Breast epithelium (tissue), 4 donors: Measurements from ENCODE around the gene ZNF580. TPM values are rescaled to one million over a fixed set of nuclear protein-coding genes. Genes with fewer than 3 reads are reported as not detected.
A peak's percentile ranks its signal among the peaks of the same experiment; 100 is the strongest.

Experiments
- DNase-seq, 2 donors: peaks; one replicate each; pipeline ENCODE4 v3.0.0-alpha.2; 2019; ENCODE audit warnings: low spot score in 2 of 2
- H3K27ac ChIP-seq, 2 donors: fragments of 200-600 bp; sonication (generic) in 1 of 2; one replicate each; pipeline ENCODE4 v1.5.1; 2016 to 2019; ENCODE audit warnings: mild to moderate bottlenecking in 1 of 2
- H3K27me3 ChIP-seq, 2 donors: fragments of 200-600 bp; sonication (generic) in 1 of 2; one replicate each; pipeline versions ENCODE4 v1.5.1 to v1.6.0; 2017 to 2019; ENCODE audit warnings: control low read depth in 1 of 2, mild to moderate bottlenecking in 1 of 2
- H3K36me3 ChIP-seq: fragments of 200-600 bp; one replicate; pipeline ENCODE4 v1.5.1; 2019
- H3K4me1 ChIP-seq, 2 donors: fragments of 200-600 bp; sonication (generic); one replicate each; pipeline ENCODE4 v1.5.1; 2016 to 2019; ENCODE audit warnings: control low read depth in 1 of 2
- H3K4me3 ChIP-seq, 3 donors: fragments of 200-600 bp; sonication (generic); 1 replicate in 2 of 3; 2 replicates in 1 of 3; pipeline ENCODE4 v1.5.1; 2016 to 2019; ENCODE audit warnings: mild to moderate bottlenecking in 3 of 3, moderate library complexity in 2 of 3
- H3K9me3 ChIP-seq, 2 donors: fragments of 200-600 bp; sonication (generic) in 1 of 2; one replicate each; pipeline ENCODE4 v1.5.1; 2016 to 2019; ENCODE audit warnings: control low read depth in 1 of 2
- POLR2A ChIP-seq: fragments of 450-650 bp; IDR thresholded peaks from one replicate; pipeline ENCODE4 v1.6.1; 2016; ENCODE audit warnings: antibody characterized with exemption, mild to moderate bottlenecking, moderate library complexity
- POLR2AphosphoS5 ChIP-seq, 3 donors: sonication (generic); formaldehyde crosslinking; IDR thresholded peaks; one replicate each; pipeline ENCODE4 v1.6.1; 2017; ENCODE audit warnings: antibody characterized with exemption in 3 of 3
- intact Hi-C: fragments of 100-400 bp; cut with DNase I; formaldehyde crosslinking; loops from one replicate; pipeline ENCODE4 v1.15.1; 2023; ENCODE audit warnings: low total_unique reads
- total RNA-seq, 3 donors: library from RNA; depleted of rRNA; stranded (reverse); fragments of >200 nt; gene quantifications; one replicate each; pipeline ENCODE4 v1.1.0, GENCODE V29; 2016
- TF ChIP-seq, protein P1 (sequence below), 3 donors: fragments of 450-650 bp; IDR thresholded peaks; one replicate each; pipeline ENCODE4 v1.5.1; 2016 to 2017; ENCODE audit warnings: antibody characterized with exemption in 3 of 3, mild to moderate bottlenecking in 3 of 3, moderate library complexity in 3 of 3

The ZNF580 gene
- total RNA-seq, 3 donors from 2014 or later = 21.0 to 24.3 (median 22.4) TPM

DNA sequence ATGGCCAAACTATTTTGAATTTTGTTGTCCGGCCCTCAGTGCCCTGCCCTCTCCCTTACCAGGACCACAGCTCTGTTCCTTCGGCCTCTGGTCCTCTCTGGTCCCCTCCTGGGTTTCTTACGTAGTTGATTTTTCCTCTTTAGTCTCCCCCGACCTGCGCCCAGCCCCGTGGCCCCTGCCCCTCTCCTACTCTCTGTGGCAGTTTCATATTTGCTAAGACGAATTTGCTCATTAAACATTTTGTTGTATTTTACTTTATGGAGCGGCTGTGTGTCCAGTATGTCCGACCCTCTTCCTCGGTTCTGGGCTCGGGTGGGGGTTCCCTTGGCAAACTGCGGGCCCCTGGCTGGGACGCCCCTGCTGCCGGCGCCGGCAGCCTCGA, 33.6 kb downstream of the ZNF580 start:
- DNase-seq = no peak
- Histone ChIP-seq H3K36me3 (peaks cover 12% of the 10 kb centered on the region), H3K27me3 (no peaks in the 10 kb centered on the region), H3K4me1 (peaks cover 0 to 26% of the 10 kb centered on the region in 2 donors), H3K9me3 (no peaks in the 10 kb centered on the region), H3K27ac (peak overlapping the region; percentile 91 to 96), H3K4me3 (peak overlapping the region; percentile 77 to 100 (median 98))
- TF ChIP-seq, protein P1, sequence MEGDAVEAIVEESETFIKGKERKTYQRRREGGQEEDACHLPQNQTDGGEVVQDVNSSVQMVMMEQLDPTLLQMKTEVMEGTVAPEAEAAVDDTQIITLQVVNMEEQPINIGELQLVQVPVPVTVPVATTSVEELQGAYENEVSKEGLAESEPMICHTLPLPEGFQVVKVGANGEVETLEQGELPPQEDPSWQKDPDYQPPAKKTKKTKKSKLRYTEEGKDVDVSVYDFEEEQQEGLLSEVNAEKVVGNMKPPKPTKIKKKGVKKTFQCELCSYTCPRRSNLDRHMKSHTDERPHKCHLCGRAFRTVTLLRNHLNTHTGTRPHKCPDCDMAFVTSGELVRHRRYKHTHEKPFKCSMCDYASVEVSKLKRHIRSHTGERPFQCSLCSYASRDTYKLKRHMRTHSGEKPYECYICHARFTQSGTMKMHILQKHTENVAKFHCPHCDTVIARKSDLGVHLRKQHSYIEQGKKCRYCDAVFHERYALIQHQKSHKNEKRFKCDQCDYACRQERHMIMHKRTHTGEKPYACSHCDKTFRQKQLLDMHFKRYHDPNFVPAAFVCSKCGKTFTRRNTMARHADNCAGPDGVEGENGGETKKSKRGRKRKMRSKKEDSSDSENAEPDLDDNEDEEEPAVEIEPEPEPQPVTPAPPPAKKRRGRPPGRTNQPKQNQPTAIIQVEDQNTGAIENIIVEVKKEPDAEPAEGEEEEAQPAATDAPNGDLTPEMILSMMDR (IDR thresholded peaks at IDR 0.05) = no peak
- TF ChIP-seq POLR2AphosphoS5 (IDR thresholded peaks at IDR 0.05) (no peak), POLR2A (no peak)
- intact Hi-C loops = no loop called here

DNA sequence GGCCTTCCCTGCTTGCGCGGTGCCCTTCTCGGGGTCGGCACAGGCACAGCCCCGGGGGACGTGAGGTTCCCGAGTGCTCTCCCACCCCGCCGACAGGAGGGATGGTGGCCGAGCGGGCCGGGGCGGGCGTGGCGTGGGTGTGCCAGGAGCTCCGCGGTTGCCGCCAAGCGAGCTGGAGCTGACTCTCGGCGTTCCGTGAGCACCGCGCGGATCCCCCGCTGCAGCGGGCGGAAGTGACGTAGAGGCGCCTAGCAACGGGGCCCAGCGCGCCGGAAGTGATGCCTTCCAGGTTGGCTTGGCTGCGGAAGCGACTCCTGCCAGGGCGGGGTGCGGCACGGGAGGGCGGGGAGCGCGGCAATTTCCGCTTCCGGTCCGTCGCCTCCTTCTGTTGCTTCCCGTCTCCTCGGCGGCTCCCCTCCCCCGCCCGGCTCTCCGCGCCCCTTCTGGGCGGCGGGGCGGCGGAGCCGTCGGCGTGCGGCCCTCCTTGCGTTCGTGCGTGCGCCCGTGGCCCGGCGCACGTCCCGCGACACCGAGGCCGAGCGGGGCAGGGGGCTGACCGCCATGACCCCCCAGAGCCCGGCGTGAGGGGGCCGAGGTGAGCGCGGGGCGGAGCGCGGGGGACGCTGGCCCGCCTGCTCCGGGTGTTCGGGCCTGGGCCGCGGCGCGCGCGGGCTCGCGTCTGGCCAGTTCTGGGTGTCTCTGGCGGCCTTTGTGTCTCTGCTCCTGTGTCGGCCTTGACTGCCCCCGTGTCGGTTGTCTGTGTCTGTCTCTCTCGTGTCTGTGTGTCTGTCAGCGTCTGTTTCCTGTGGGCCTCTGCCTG, 34.2 kb downstream of the ZNF580 start, which contains the start of gene EPN1:
EPN1 (plus strand) TSS at position 386 of the 820 bp plus-strand sequence. CDS start 3,402 bp downstream, outside the sequence.
- no peaks in the 10 kb centered on the region for H3K9me3 ChIP-seq
- DNase-seq = peak; percentile 91 to 96
- H3K4me3 ChIP-seq = peak within 1 kb of the TSS; percentile 77 to 100 (median 98)
- intact Hi-C loops = no loop called here
- TF ChIP-seq POLR2A = no peak
- TF ChIP-seq POLR2AphosphoS5 (IDR thresholded peaks at IDR 0.05) = peak; percentile 61 to 87 (median 63)
- peak within 1 kb of the TSS; percentile 91 to 96 for H3K27ac ChIP-seq
- H3K27me3 ChIP-seq = no peaks in the 10 kb centered on the region
- H3K4me1 ChIP-seq = peaks cover 0 to 26% of the 10 kb centered on the region in 2 donors
- H3K36me3 ChIP-seq = peaks cover 6% of the 10 kb centered on the region

- no peak for DNase-seq
- Histone ChIP-seq H3K27me3 (no peaks in the 10 kb centered on the region), H3K9me3 (no peaks in the 10 kb centered on the region), H3K27ac (peak overlapping the region; percentile 91 to 96), H3K4me3 (peak overlapping the region; percentile 77 to 100 (median 98)), H3K4me1 (peaks cover 0 to 26% of the 10 kb centered on the region in 2 donors), H3K36me3 (peaks cover 11% of the 10 kb centered on the region)
- intact Hi-C loops = no loop called here
- TF ChIP-seq POLR2A (no peak), POLR2AphosphoS5 (IDR thresholded peaks at IDR 0.05) (no peak)
- TF ChIP-seq, protein P1 (IDR thresholded peaks at IDR 0.05) = no peak
These were observed 35.0 kb downstream of the ZNF580 start for GRCh38 chr19:55675661-55676354.

- intact Hi-C loops = no loop called here
- H3K27ac ChIP-seq = no peak overlapping the region
- H3K27me3 ChIP-seq = no peaks in the 10 kb centered on the region
- no peak for DNase-seq
- H3K4me3 ChIP-seq = peak overlapping the region in 2 of 3 donors; percentile 98 to 100
- H3K36me3 ChIP-seq = peaks cover 11% of the 10 kb centered on the region
- no peaks in the 10 kb centered on the region for H3K9me3 ChIP-seq
- H3K4me1 ChIP-seq = peaks cover 0 to 26% of the 10 kb centered on the region in 2 donors
- TF ChIP-seq POLR2A = no peak
- TF ChIP-seq, protein P1 (IDR thresholded peaks at IDR 0.05) = no peak
- no peak for TF ChIP-seq POLR2AphosphoS5 (IDR thresholded peaks at IDR 0.05)
These were observed 35.6 kb downstream of the ZNF580 start for GRCh38 chr19:55676383-55676782.

DNA sequence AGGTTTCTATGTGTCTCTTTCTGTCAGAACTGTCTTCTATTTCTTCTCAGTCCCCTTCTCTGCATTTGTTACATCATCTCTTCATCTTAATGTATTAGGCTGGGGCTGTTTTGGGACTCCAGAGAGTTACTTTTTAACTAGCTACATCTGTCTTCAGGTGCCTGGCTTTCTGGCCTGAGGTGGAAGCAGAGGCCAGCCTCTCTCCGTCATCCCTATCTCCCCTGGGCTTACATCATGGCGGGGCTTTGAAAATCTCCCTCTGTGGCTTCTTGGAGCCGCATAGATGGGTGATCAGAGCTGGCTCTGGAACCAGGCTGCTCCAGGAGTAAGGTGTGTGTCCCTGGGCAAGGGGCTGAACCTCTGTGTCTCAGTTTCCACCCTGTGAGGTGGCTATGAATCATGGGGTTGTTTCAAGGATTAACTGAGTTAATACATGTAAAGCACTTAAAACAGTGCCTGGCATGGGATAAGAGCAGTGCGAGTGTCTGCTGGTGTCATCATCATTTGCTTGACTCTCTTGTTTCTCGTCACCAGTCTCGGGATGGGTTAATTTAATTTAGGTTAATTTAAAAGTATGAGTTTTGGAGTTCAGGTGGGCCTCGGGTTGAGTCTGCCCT, 36.2 kb downstream of the ZNF580 start:
- peaks cover 0 to 26% of the 10 kb centered on the region in 2 donors for H3K4me1 ChIP-seq
- H3K4me3 ChIP-seq = peak overlapping the region in 1 of 3 donors; percentile 2
- no peaks in the 10 kb centered on the region for H3K9me3 ChIP-seq
- no peak for TF ChIP-seq POLR2A
- TF ChIP-seq, protein P1 (IDR thresholded peaks at IDR 0.05) = no peak
- TF ChIP-seq POLR2AphosphoS5 (IDR thresholded peaks at IDR 0.05) = no peak
- no peaks in the 10 kb centered on the region for H3K27me3 ChIP-seq
- H3K27ac ChIP-seq = no peak overlapping the region
- no peak for DNase-seq
- intact Hi-C loops = no loop called here
- H3K36me3 ChIP-seq = peaks cover 11% of the 10 kb centered on the region
